SHP77 (cell line): ENCODE measurements around the gene CENPA.
A peak's percentile ranks its signal among the peaks of the same experiment; 100 is the strongest.
"Not testable (repeated sequence)": the region's sequence is repeated elsewhere in the genome, so short reads cannot be mapped to it uniquely, and the experiment has no call there.

Source experiments
- DNase-seq, 2 experiments: peaks; one replicate each; lab custom pipeline; 2025; lab: John Stamatoyannopoulos, UW

The CENPA gene

GRCh38 chr2:26785431-26786206 lies at the start of gene CENPA:
Gene CENPA, plus strand, starts transcription at chr2:26786056. Its CDS starts 141 bp downstream, at chr2:26786197.
- peak; percentile 96 to 99 for DNase-seq

GRCh38 chr2:26737221-26737620 lies 48.6 kb upstream of the CENPA start:
- no peak for DNase-seq

- DNase-seq: no peak
Measured at GRCh38 chr2:26738481-26738880, 47.4 kb upstream of the CENPA start.

- no peak for DNase-seq
Measured at GRCh38 chr2:26739514-26739913, 46.3 kb upstream of the CENPA start.

- no peak for DNase-seq
Measured at GRCh38 chr2:26740346-26740745, 45.5 kb upstream of the CENPA start.

GRCh38 chr2:26740890-26741302 lies 45.0 kb upstream of the CENPA start:
- DNase-seq: no peak

GRCh38 chr2:26742048-26742770 lies 43.6 kb upstream of the CENPA start:
- DNase-seq: no peak

GRCh38 chr2:26743852-26744251 lies 42.0 kb upstream of the CENPA start:
- DNase-seq: no peak

- no peak for DNase-seq
Measured at GRCh38 chr2:26744953-26745352, 40.9 kb upstream of the CENPA start.

GRCh38 chr2:26745609-26746327 lies 40.1 kb upstream of the CENPA start:
- DNase-seq: peak; percentile 61 to 74

GRCh38 chr2:26746934-26747333 lies 38.9 kb upstream of the CENPA start:
- DNase-seq: no peak

GRCh38 chr2:26749787-26750420 lies 36.0 kb upstream of the CENPA start:
- DNase-seq: not testable (repeated sequence)

GRCh38 chr2:26750467-26750866 lies 35.4 kb upstream of the CENPA start:
- DNase-seq: not testable (repeated sequence)

GRCh38 chr2:26752656-26753055 lies 33.2 kb upstream of the CENPA start:
- no peak for DNase-seq

- DNase-seq: no peak
Measured at GRCh38 chr2:26754539-26754938, 31.3 kb upstream of the CENPA start.

GRCh38 chr2:26754972-26755670 lies 30.7 kb upstream of the CENPA start:
- DNase-seq: no peak

GRCh38 chr2:26756337-26756736 lies 29.5 kb upstream of the CENPA start:
- no peak for DNase-seq

GRCh38 chr2:26757873-26758789 lies 27.7 kb upstream of the CENPA start:
- DNase-seq: no peak

GRCh38 chr2:26758790-26759321 lies 27.0 kb upstream of the CENPA start:
- no peak for DNase-seq

GRCh38 chr2:26759845-26760244 lies 26.0 kb upstream of the CENPA start:
- DNase-seq: no peak
